ENCODE measurements around the gene SMYD4.

DNA sequence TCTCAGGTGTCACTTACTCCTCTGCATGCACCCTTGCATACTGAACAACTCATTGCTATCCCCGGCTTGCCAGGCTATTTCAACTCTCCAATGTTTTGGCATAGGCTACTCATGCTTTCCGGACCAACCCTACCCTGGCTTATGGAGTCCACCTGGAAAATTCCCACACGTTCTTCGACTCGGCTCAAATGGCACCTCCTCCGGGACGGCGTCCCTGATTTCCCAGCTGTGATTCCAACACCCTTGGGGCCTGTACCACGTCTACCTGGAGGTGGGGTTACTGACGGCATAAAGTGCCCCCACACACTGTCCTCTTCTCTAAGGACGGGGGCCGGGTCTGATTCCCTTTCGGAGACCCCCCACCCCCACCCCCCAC, 498 bp downstream of the SMYD4 start:
- TF ChIP-seq, protein P1, sequence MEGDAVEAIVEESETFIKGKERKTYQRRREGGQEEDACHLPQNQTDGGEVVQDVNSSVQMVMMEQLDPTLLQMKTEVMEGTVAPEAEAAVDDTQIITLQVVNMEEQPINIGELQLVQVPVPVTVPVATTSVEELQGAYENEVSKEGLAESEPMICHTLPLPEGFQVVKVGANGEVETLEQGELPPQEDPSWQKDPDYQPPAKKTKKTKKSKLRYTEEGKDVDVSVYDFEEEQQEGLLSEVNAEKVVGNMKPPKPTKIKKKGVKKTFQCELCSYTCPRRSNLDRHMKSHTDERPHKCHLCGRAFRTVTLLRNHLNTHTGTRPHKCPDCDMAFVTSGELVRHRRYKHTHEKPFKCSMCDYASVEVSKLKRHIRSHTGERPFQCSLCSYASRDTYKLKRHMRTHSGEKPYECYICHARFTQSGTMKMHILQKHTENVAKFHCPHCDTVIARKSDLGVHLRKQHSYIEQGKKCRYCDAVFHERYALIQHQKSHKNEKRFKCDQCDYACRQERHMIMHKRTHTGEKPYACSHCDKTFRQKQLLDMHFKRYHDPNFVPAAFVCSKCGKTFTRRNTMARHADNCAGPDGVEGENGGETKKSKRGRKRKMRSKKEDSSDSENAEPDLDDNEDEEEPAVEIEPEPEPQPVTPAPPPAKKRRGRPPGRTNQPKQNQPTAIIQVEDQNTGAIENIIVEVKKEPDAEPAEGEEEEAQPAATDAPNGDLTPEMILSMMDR (IDR thresholded peaks at IDR 0.05), result no peak
- no peak for TF ChIP-seq EZH2 (IDR thresholded peaks at IDR 0.05; ENCODE audit: borderline replicate concordance, insufficient read depth, low read depth, low read length, poor library complexity, severe bottlenecking)

Measured in B cell (primary cell).